Activated T-helper 9 cell treated with anti-CD3 and anti-CD28 coated beads, Interleukin-2, amount 50 U/mL, for 16 hours (primary cell): ENCODE data around the gene UBAP1L.

Source experiments
- DNase-seq: peaks from one replicate; pipeline ENCODE4 v3.0.0-alpha.2; 2020; ENCODE audit warnings: low read depth

The UBAP1L gene

GRCh38 chr15:65066635-65067316 is 48.2 kb downstream of the UBAP1L start:
- no peak for DNase-seq

DNA sequence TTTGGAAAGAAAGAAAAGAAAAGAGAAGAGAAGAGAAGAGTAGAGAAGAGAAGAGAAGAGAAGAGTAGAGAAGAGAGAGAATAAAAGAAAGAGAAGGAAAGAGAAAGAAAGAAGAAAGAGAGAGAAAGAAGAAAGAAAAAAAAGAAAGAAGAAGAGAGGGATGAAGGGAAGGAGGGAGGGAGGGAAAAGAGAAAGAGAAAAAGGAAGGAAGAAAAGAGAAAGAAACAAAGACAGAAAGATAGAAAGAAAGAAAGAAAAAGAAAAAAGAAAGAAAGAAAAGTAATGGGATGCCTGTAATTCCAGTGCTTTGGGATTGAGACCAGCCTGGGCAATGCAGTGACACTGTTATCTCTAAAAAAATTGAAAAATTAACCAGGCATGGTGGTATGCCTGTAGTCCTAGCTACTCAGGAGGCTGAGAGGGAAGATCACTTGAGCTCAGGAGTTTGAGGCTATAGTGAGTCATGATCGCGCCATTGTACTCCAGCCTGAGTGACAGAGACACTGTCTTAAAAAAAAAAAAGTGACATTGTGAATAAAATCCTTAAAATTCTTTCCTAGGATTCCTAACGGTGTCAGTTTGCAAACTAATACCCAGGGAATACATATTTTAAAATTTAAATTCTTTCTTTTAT is 48.9 kb downstream of the UBAP1L start:
- DNase-seq: no peak

DNA sequence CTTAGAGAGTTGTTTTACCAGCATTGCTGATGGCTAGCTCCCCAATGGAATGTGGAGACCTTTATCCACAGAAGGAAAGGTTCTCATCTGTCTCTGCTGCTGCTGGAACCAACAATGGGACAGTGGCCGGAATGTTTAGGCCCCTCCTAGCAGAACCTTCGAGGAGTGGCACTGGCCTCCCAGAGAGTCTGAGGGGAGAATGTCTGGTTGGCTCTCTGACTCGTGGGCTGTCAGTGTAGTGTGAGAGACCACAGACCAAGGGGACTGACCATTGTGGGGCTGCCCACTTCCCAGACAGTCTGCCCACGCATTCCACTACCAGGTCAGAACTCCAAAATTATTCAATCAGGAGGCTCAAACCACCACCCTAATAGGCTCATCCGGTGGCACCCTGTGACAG is 52.3 kb downstream of the UBAP1L start:
- no peak for DNase-seq

GRCh38 chr15:65062061-65062460 is 52.9 kb downstream of the UBAP1L start:
- no peak for DNase-seq

GRCh38 chr15:65060641-65061397 is 54.2 kb downstream of the UBAP1L start:
- DNase-seq: no peak

DNA sequence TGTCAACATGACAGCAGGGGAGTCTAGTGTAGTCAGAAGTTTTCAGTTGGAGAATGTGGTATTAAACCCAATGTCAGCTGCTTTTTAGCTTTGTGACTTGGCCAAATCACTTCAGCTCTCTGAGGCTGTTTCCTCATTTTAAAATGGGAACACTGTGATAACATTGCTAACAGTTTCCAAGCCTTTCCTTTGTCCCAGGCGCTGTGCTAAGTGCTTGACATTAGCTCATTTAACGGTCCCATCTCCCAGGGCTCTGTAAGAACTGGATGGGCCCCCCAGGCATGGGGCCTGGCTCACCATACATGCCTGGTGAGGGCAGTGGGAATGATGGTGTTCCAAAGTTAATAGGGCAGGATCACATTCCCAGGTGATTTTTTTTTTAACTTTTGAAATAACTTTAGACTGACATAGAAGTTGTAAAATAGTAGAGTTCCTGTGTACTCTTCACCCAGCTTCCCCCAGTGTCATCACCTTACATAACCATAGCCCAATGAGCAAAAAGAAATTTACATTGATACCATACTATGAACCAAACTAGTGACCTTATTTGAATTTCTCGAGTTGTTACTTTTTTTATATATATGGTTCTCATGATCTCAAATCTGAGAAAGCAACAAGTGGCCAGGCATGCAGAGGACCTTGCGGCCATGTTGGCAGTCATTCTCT is 54.9 kb downstream of the UBAP1L start:
- no peak for DNase-seq

DNA sequence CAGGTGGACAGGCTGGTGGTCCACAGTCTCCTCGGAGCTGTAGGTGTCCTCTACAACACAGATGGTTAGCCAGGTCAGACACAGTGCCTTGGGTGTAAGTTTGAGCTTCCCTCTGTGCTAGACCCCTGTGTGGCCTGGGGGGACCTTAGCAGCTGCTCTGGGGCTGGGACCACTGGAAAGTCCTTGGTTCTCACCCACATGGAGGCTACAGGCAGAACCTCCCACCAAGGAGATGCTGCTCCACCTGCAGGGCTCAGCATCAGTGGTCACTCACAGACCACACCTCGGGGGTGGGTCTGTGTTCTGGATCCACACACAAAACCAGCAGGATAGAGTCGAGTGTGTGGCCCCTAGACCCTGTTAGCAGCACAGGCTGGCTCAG is 55.6 kb downstream of the UBAP1L start:
- no peak for DNase-seq

DNA sequence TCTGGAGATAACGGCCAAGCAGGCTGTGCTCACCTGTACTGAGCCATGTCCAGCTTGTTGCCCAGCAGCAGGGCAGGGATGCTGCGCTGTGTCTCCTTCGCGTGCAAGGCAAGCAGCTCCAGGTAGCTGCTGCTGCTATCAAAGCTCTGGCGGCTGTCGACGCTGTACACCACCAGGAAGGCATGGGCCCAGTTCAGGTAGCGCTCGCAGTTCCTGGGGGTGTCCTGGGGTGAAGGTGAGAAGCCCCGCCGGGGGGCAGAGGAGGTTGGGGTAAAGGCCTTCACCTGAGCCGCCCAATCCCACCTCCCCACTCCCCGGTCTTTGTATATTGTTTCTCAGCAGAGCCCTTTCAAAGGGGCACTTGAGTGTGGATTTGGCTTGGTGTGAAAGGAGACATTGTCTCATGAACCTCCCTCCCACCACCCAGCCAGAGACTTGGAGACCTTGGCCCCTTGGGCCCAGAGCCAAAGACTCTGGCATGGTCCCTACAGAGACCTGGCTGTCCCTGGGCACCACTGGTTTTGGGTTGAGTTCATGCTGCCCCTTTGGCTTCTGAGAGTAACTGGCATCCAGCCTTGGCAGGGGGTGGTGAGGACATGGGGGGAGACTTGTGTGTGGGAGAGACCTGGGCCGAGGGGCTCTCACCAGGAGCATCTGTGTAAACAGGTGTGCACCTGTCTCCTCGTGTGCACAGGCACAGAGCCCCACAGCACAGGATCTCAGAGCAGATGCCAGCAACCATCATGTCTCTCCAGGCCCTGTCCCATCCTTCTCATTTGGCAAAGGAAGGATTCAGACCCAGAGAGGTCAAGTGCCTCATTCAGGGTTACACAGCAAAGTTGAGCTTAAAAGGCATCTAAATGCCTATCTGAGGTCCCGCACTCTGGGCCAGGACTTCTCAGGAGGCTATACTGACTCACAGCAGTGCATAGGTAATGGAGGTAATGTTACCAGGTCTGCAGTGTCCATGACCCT is 56.3 kb downstream of the UBAP1L start:
- no peak for DNase-seq

DNA sequence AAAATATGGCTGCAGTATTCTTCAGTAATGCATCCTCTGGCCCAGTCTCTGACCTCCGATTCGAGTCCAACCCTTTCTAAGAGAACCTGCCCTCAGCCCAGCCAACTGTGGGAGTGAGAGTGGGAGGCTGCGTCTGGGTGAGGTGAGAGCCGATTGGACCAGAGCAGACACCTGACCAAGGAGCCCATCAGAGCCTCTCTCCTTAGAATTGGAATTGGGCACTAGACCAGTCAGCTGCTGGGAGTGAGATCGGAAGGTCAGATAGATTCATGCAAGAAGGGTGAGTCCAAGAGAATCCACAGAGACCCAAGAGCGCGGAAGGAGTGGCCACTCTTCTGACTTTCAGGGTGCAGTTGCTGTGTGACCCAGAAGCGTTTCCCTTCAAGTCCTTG is 57.5 kb downstream of the UBAP1L start:
- DNase-seq: no peak

DNA sequence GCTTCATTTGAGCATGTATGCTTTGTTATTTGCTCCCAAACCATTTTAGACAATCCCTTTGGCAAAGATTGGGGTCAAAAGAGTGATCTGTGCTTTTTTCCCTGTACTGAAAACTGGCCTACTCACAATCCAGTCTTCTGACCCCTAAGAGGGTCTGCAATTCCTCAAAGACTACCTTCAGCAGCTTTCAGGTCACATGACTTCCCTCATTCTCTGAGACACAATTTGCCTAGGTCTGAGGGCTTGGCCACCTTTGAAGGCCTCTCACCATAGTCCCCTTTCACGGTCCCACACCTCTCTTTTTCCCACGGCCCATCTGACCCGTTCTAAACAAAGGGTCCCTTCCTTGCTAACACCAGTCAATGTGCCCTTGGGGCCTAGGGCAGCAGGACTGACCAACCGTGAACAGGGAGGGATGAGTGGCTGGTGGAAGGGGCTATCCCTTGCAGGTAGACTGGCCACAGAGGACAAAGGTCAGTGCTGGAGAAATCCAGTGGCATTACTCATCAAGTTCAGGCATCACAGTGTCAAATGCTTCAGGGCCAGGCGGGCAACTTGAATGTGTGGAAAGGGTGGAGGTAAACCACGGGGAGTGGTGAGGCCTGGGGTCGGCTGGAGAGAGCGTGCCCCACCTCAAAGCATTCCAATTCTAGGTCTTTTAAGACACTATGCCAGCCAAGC is 58.0 kb downstream of the UBAP1L start:
- DNase-seq: no peak

DNA sequence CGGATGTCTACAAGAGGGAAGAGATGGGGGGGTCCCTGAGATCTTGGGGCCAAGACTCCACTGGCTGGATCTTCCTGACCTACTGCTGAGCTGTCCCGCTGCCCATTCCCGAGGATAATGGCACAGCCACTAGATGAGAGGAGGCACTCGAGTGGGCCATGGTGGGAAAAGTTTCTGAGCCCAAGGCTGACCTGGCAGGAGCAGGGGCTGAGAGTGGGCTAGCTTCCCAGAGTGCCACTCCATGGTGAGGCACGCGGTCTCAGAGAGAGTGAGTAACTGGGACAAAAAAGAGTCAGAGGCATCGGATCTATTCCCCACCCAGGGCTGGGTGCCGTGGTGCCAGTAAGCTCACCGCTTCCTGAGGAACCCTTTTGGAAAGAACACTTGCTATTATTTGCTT is 58.9 kb downstream of the UBAP1L start:
- no peak for DNase-seq

DNA sequence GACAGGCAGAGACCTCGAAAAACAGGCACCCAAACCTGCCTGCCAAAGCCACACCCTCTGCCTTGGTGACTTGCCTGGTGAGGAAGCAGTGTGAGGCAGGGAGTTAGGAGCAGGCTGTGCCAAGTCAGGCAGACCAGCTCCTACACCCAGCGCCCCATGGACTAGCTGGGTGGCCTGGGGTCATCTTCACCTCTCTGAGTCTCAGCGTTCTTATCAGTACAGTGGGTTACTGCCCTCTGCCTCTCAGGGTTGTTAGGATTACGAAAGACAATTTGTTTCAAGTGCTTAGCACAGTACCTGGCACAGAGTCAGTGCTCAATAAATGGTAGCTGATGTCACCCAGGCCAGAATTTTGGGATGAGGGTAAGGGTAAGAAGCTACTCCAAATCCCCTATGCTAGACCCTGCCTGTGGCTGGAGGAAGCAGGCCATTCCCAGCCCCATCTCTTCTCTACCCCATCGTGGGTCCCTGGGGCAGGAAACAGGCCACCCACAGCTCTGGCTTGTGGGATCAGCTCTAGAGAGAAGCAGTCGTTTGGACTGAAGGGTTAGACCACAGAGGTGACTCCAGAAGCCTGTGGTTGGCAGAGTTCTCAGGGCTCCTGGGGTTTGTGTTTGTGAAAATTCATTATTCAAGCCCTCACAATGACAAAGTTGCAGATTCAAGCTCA is 59.7 kb downstream of the UBAP1L start:
- DNase-seq: no peak

- peak; percentile 14 for DNase-seq
Measured at GRCh38 chr15:65054333-65055200, 60.4 kb downstream of the UBAP1L start.

DNA sequence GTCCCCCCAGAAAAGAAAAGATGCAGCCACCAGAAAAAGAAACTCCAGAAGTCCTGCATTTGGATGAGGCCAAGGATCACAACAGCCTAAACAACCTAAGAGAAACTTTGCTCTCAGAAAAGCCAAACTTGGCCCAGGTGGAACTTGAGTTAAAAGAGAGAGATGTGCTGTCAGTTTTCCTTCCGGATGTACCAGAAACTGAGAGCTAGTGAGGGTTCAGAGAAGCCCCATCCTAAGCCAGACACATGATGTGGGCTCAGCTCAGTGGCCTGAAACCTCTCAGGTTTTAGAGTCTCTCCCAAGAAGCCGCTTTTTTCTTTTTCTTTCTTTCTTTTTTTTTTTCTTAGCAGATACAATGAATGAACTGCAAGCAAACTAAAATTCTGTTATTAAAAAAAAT is 62.0 kb downstream of the UBAP1L start:
- no peak for DNase-seq

DNA sequence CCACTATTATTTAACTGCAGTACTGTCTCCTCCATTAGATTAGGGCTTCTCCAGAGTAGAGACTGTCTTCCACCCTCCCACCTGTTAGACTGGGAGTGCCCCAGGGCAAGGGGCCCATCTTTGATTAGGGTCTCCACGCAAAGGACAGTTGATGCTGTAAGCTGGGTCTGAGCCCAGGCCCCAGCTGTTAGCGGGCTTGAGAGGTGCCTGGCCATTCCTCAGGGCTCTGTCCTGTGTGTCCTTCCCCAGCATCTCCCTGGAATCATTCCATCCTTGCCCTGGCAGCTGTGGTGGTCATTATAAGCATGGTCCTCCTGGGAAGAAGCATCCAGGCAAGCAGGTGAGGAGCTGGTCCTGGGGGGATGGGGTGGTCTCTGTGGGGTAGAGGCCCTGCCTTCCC is 63.7 kb downstream of the UBAP1L start:
- no peak for DNase-seq

GRCh38 chr15:65050270-65050669 is 64.7 kb downstream of the UBAP1L start:
- DNase-seq: no peak

- peak; percentile 81 for DNase-seq
Measured at GRCh38 chr15:65049418-65049840, 65.6 kb downstream of the UBAP1L start.

- no peak for DNase-seq
Measured at GRCh38 chr15:65048241-65048640, 66.8 kb downstream of the UBAP1L start.

DNA sequence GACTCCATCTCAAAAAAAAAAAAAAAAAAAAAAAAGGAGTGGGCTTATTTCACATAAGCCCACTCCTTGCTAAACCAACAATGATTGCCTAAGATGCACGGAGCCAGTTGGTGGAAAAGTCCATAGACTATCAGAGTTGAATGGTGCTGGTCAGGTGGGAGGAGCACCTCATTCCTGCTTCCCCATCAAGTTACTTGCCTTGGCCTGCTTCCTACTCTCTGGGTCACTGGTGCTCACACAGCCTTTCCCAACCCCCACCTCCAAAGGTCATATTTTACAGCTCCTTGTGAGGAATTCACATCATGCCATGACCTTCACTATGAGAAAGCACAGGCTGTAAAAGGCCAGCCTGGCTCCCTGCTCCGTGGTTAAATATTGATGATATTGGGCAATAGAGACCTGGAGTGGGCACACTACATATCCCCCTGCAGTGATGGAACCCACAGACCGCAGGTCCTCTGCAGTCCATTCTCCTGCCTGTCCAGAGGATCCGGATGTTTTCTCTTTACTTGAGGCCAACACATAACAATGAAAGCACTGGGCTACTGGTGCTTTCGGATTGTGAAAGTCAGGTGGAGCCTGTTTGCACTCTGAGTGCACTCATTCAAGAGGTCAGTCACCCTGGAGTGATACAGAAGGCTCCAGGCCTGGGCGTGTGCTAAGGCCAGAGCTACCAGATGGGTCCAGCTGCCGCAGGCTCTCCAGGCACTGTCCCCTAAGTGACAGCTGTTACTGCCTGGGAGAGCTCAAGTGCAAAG is 70.1 kb downstream of the UBAP1L start, which contains the start of gene SLC51B:
SLC51B (plus strand) TSS at position 664 of the 758 bp plus-strand sequence. CDS start 4,618 bp downstream, outside the sequence.
- no peak for DNase-seq
